Testis (tissue), 2 donors: ENCODE results near the gene ALOX15B.

ENCODE experiments used
- POLR2A ChIP-seq: fragments of 450-650 bp; IDR thresholded peaks from one replicate; pipeline ENCODE4 v1.6.1; 2017; ENCODE audit warnings: antibody characterized with exemption, mild to moderate bottlenecking, moderate library complexity
- TF ChIP-seq, protein P1 (sequence below), 3 experiments: fragments of 450-650 bp in 2 of 3; fragments of 200-600 bp in 1 of 3; sonication (generic) in 1 of 3; IDR thresholded peaks; one replicate each; pipeline ENCODE4 v1.5.1; 2016 to 2019; ENCODE audit warnings: antibody characterized with exemption in 3 of 3, mild to moderate bottlenecking in 2 of 3, moderate library complexity in 1 of 3

- TF ChIP-seq, protein P1, sequence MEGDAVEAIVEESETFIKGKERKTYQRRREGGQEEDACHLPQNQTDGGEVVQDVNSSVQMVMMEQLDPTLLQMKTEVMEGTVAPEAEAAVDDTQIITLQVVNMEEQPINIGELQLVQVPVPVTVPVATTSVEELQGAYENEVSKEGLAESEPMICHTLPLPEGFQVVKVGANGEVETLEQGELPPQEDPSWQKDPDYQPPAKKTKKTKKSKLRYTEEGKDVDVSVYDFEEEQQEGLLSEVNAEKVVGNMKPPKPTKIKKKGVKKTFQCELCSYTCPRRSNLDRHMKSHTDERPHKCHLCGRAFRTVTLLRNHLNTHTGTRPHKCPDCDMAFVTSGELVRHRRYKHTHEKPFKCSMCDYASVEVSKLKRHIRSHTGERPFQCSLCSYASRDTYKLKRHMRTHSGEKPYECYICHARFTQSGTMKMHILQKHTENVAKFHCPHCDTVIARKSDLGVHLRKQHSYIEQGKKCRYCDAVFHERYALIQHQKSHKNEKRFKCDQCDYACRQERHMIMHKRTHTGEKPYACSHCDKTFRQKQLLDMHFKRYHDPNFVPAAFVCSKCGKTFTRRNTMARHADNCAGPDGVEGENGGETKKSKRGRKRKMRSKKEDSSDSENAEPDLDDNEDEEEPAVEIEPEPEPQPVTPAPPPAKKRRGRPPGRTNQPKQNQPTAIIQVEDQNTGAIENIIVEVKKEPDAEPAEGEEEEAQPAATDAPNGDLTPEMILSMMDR (IDR thresholded peaks at IDR 0.05), result no peak
- TF ChIP-seq POLR2A, result no peak
Observed at GRCh38 chr17:8063761-8064534, 25.1 kb downstream of the ALOX15B start.
